Sigmoid colon (tissue), 3 donors: ENCODE data around the gene HHATL.

ENCODE experiments used
- CTCF ChIP-seq, 4 experiments: fragments of 450-650 bp in 3 of 4; fragments of 200-600 bp in 1 of 4; IDR thresholded peaks; one replicate each; pipeline ENCODE4 v1.5.1; 2016 to 2019; ENCODE audit warnings: antibody characterized with exemption in 4 of 4, mild to moderate bottlenecking in 3 of 4, moderate library complexity in 2 of 4
- POLR2A ChIP-seq, 2 donors: fragments of 450-650 bp; IDR thresholded peaks; one replicate each; pipeline ENCODE4 v1.6.1; 2016; ENCODE audit warnings: antibody characterized with exemption in 2 of 2, mild to moderate bottlenecking in 2 of 2, moderate library complexity in 2 of 2

GRCh38 chr3:42730294-42730693 lies 27.7 kb upstream of the HHATL start:
- no peak for TF ChIP-seq POLR2A (IDR thresholded peaks at IDR 0.05)
- TF ChIP-seq CTCF (IDR thresholded peaks at IDR 0.05) = no peak
